Gastrocnemius medialis (tissue), 4 donors: ENCODE data around the gene UQCR11. TPM values are rescaled to one million over a fixed set of nuclear protein-coding genes. Genes with fewer than 3 reads are reported as not detected.

Experiments
- ATAC-seq, 2 donors: fragments of 150-250 bp; one replicate each; pipeline ENCODE4 v1.9.1; 2016
- DNase-seq, 2 donors: peaks; one replicate each; pipeline ENCODE4 v3.0.0-alpha.2; 2019
- H3K27ac ChIP-seq, 4 donors: fragments of 200-600 bp; sonication (generic); 1 replicate in 1 of 4; 2 replicates in 3 of 4; pipeline ENCODE4 v1.5.1; 2016 to 2018; ENCODE audit warnings: mild to moderate bottlenecking in 2 of 4, moderate library complexity in 1 of 4
- H3K27me3 ChIP-seq, 3 donors: fragments of 200-600 bp; sonication (generic) in 2 of 3; 1 replicate in 1 of 3; 2 replicates in 2 of 3; pipeline versions ENCODE4 v1.5.1 to v1.6.0; 2016 to 2019; ENCODE audit warnings: mild to moderate bottlenecking in 1 of 3, moderate library complexity in 1 of 3
- H3K36me3 ChIP-seq, 2 donors: fragments of 200-600 bp; sonication (generic) in 1 of 2; one replicate each; pipeline ENCODE4 v1.5.1; 2017 to 2018
- H3K4me1 ChIP-seq, 2 donors: fragments of 200-600 bp; sonication (generic) in 1 of 2; one replicate each; pipeline ENCODE4 v1.5.1; 2016 to 2017; ENCODE audit warnings: mild to moderate bottlenecking in 2 of 2
- H3K4me3 ChIP-seq, 4 donors: fragments of 200-600 bp; sonication (generic) in 3 of 4; 1 replicate in 1 of 4; 2 replicates in 3 of 4; pipeline ENCODE4 v1.5.1; 2016 to 2019; ENCODE audit warnings: mild to moderate bottlenecking in 2 of 4
- H3K9me3 ChIP-seq, 3 donors: fragments of 200-600 bp; sonication (generic) in 2 of 3; 1 replicate in 1 of 3; 2 replicates in 2 of 3; pipeline ENCODE4 v1.5.1; 2016 to 2019
- POLR2A ChIP-seq, 2 donors: fragments of 450-650 bp; IDR thresholded peaks; one replicate each; pipeline ENCODE4 v1.6.1; 2017; ENCODE audit warnings: antibody characterized with exemption in 2 of 2, mild to moderate bottlenecking in 2 of 2, moderate library complexity in 2 of 2
- in situ Hi-C, 4 donors: fragments of 200-750 bp; cut with MboI; loops; one replicate each; pipeline versions ENCODE4 v1.15.0 to v1.8.0; 2017; ENCODE audit warnings: low sequenced_read_pairs in 4 of 4
- intact Hi-C: fragments of 100-400 bp; cut with DNase I; formaldehyde crosslinking; loops from one replicate; pipeline ENCODE4 v1.15.1; 2023; ENCODE audit warnings: low total_unique reads
- total RNA-seq, 4 donors: library from RNA; depleted of rRNA; stranded (reverse); fragments of >200 nt; gene quantifications; one replicate each; pipeline versions ENCODE4 v1.1.0 to v1.2.3, GENCODE V29; 2016
- TF ChIP-seq, protein P1 (sequence below), 5 experiments: fragments of 450-650 bp in 3 of 5; fragments of 200-600 bp in 2 of 5; sonication (generic) in 2 of 5; IDR thresholded peaks in 4 of 5; conservative IDR thresholded peaks in 1 of 5; 1 replicate in 4 of 5; 2 replicates in 1 of 5; pipeline ENCODE4 v1.5.1; 2016 to 2019; ENCODE audit warnings: antibody characterized with exemption in 5 of 5, mild to moderate bottlenecking in 3 of 5, moderate library complexity in 3 of 5

Gene UQCR11
- total RNA-seq, 4 donors from 2014 or later: 106 to 173 (median 154) TPM

DNA sequence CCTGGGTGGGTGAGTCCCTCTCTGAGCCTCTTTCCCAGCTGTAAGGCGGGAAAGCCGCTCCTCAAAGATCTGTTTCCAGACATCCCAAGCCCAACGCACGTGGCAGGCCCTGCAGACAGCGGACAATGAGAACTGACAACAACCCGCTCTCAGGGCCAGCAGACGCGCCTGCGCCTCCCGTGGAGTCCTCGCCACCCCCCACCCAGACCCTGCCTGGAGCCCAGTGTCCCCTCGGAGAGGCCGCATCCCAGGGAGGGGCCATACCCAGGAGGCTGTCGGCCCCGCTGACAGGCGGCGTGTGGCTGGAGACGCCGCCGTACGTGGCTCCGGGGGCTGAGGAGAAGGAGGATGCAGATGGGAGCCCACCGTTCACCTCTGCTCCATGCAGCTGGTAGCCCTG, 16.3 kb upstream of the UQCR11 start:
- in situ Hi-C loops: no loop called here
- intact Hi-C loops: no loop called here
- no peak overlapping the region for H3K4me3 ChIP-seq
- H3K27ac ChIP-seq: no peak overlapping the region
- peaks cover 0 to 16% of the 10 kb centered on the region in 2 donors for H3K36me3 ChIP-seq
- no peaks in the 10 kb centered on the region for H3K9me3 ChIP-seq
- ATAC-seq: no peak
- TF ChIP-seq, protein P1, sequence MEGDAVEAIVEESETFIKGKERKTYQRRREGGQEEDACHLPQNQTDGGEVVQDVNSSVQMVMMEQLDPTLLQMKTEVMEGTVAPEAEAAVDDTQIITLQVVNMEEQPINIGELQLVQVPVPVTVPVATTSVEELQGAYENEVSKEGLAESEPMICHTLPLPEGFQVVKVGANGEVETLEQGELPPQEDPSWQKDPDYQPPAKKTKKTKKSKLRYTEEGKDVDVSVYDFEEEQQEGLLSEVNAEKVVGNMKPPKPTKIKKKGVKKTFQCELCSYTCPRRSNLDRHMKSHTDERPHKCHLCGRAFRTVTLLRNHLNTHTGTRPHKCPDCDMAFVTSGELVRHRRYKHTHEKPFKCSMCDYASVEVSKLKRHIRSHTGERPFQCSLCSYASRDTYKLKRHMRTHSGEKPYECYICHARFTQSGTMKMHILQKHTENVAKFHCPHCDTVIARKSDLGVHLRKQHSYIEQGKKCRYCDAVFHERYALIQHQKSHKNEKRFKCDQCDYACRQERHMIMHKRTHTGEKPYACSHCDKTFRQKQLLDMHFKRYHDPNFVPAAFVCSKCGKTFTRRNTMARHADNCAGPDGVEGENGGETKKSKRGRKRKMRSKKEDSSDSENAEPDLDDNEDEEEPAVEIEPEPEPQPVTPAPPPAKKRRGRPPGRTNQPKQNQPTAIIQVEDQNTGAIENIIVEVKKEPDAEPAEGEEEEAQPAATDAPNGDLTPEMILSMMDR (IDR thresholded peaks at IDR 0.05 in 4 of 5, conservative IDR thresholded peaks at IDR 0.05 in 1 of 5): no peak
- TF ChIP-seq POLR2A (IDR thresholded peaks at IDR 0.05): no peak
- no peaks in the 10 kb centered on the region for H3K27me3 ChIP-seq
- DNase-seq: no peak
- H3K4me1 ChIP-seq: no peaks in the 10 kb centered on the region

DNA sequence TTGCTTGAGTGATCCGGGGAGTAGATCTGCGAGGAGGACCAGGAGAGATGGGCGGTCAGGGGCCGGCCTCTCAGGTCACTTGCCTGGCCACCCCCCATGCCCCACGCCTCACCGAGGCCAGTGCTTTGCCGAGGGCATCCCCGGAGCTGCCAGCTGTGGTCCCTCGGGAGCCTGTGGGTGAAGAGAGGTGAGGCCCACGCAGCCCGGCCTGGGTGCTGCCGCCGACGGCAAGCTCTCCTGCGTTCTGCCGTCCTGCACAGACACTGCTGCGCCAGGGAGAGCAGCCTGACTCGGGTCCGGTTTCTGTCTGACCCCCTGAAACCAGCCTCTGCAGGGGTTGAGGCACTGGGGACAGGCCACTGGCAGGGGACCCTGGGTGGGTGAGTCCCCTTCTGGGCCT, 15.8 kb upstream of the UQCR11 start:
- H3K4me1 ChIP-seq: no peaks in the 10 kb centered on the region
- H3K4me3 ChIP-seq: no peak overlapping the region
- intact Hi-C loops: no loop called here
- TF ChIP-seq, protein P1 (IDR thresholded peaks at IDR 0.05 in 4 of 5, conservative IDR thresholded peaks at IDR 0.05 in 1 of 5): no peak
- no peak for TF ChIP-seq POLR2A (IDR thresholded peaks at IDR 0.05)
- in situ Hi-C loops: no loop called here
- no peaks in the 10 kb centered on the region for H3K9me3 ChIP-seq
- peaks cover 0 to 16% of the 10 kb centered on the region in 2 donors for H3K36me3 ChIP-seq
- H3K27me3 ChIP-seq: no peaks in the 10 kb centered on the region
- DNase-seq: no peak
- no peak overlapping the region for H3K27ac ChIP-seq
- no peak for ATAC-seq

DNA sequence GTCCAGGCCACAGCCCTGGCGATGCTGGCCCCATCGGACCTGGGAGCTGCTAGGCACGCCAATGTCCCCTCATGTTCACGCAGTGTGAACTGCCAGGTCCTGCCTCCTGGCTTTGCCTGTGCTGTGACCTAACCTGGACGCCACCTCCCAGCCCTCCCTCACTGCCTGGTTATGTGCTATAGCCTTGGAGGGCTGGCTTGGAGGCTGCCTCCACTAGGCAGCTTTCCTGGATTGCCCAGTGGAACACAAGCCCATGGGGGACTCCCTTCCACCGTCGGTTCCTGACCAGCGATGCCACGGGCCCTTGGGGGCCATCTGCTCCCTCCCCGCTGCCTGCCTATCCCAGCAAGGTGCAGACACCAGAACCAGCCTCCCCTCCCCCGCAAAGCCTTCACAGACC, 15.2 kb upstream of the UQCR11 start:
- Histone ChIP-seq H3K27me3 (no peaks in the 10 kb centered on the region), H3K4me3 (no peak overlapping the region), H3K27ac (no peak overlapping the region), H3K9me3 (no peaks in the 10 kb centered on the region), H3K36me3 (peaks cover 0 to 19% of the 10 kb centered on the region in 2 donors), H3K4me1 (no peaks in the 10 kb centered on the region)
- ATAC-seq: no peak
- intact Hi-C loops (no loop called here), in situ Hi-C loops (no loop called here)
- no peak for DNase-seq
- TF ChIP-seq, protein P1 (IDR thresholded peaks at IDR 0.05 in 4 of 5, conservative IDR thresholded peaks at IDR 0.05 in 1 of 5): no peak
- TF ChIP-seq POLR2A (IDR thresholded peaks at IDR 0.05): no peak

DNA sequence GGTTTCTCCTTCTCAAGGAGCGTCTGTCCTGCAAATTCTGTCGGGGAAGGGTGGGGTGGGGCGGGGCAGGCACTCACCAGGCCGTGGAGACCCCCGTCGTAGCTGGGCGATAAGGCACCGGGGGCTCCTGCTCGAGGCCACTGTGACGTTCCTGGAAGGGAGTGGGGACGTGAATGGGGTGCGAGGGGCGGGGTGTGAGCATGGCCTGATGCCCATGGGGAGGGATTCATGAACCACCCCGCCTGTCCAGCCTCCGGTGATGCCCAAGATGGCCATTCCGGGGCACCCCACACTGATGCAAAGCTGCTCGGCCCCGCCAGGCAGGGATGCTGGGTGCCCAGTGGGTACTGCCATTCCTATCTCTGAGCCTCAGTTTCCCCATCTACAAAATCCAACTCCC, 14.4 kb upstream of the UQCR11 start:
- no peak overlapping the region for H3K27ac ChIP-seq
- DNase-seq (no peak), ATAC-seq (no peak)
- in situ Hi-C loops (no loop called here), intact Hi-C loops (no loop called here)
- no peaks in the 10 kb centered on the region for H3K4me1 ChIP-seq
- H3K27me3 ChIP-seq: no peaks in the 10 kb centered on the region
- no peak overlapping the region for H3K4me3 ChIP-seq
- peaks cover 0 to 24% of the 10 kb centered on the region in 2 donors for H3K36me3 ChIP-seq
- TF ChIP-seq, protein P1 (IDR thresholded peaks at IDR 0.05 in 4 of 5, conservative IDR thresholded peaks at IDR 0.05 in 1 of 5): no peak
- TF ChIP-seq POLR2A (IDR thresholded peaks at IDR 0.05): no peak
- no peaks in the 10 kb centered on the region for H3K9me3 ChIP-seq

DNA sequence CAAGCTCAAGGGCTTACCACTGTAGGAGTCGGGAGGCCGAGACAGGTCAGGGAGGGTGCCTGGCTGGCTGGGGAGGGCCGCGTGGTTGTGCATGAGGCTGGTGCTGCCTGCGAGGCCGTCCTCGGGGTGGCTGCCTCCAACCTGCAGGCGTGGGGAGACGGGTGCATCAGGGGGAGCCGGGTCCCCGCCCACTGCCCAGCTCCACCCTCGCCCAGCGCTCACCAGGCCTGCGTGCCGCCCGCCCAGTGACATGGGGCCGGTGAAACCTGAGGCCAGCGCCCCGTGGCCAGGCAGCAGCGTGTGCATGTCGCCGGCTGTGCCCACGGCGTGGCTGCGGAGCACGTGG, 13.8 kb upstream of the UQCR11 start:
- no peak overlapping the region for H3K4me3 ChIP-seq
- no peaks in the 10 kb centered on the region for H3K4me1 ChIP-seq
- no peak for DNase-seq
- intact Hi-C loops (no loop called here), in situ Hi-C loops (no loop called here)
- H3K9me3 ChIP-seq: no peaks in the 10 kb centered on the region
- H3K36me3 ChIP-seq: peaks cover 0 to 25% of the 10 kb centered on the region in 2 donors
- no peaks in the 10 kb centered on the region for H3K27me3 ChIP-seq
- no peak for ATAC-seq
- no peak overlapping the region for H3K27ac ChIP-seq
- TF ChIP-seq, protein P1 (IDR thresholded peaks at IDR 0.05 in 4 of 5, conservative IDR thresholded peaks at IDR 0.05 in 1 of 5): no peak
- TF ChIP-seq POLR2A (IDR thresholded peaks at IDR 0.05): no peak
